HAP-1 (cell line): ENCODE measurements around the gene GLDC.
"Not testable (repeated sequence)": the region's sequence is repeated elsewhere in the genome, so short reads cannot be mapped to it uniquely, and the experiment has no call there.

ENCODE experiments used
- DNase-seq, 2 experiments: peaks; one replicate each; pipeline ENCODE4 v3.0.0-alpha.2; 2016 to 2020; ENCODE audit warnings: low spot score in 2 of 2
- H3K27me3 ChIP-seq: fragments of 250-450 bp; sonication (Bioruptor Pico); 2 replicates; pipeline ENCODE4 v1.5.1; 2020; ENCODE audit warnings: low read depth, mild to moderate bottlenecking, moderate library complexity
- H3K36me3 ChIP-seq: fragments of 250-450 bp; sonication (Bioruptor Pico); replicated peaks from 2 replicates; pipeline ENCODE4 v1.5.1; 2020; ENCODE audit warnings: mild to moderate bottlenecking
- H3K4me1 ChIP-seq: fragments of 250-450 bp; sonication (Bioruptor Pico); 2 replicates; pipeline ENCODE4 v1.5.1; 2020; ENCODE audit warnings: mild to moderate bottlenecking
- H3K4me3 ChIP-seq: fragments of 250-450 bp; sonication (Bioruptor Pico); 2 replicates; pipeline ENCODE4 v1.5.1; 2020; ENCODE audit warnings: mild to moderate bottlenecking, moderate library complexity
- H3K9me3 ChIP-seq: fragments of 250-450 bp; sonication (Bioruptor Pico); 2 replicates; pipeline ENCODE4 v1.5.1; 2020; ENCODE audit warnings: mild to moderate bottlenecking, moderate library complexity
- in situ Hi-C: fragments of 300-500 bp; cut with MboI; formaldehyde crosslinking; loops from 3 replicates; pipeline ENCODE4 v1.14.3; 2020; ENCODE audit warnings: low sequenced_read_pairs, inconsistent platforms, mixed read lengths

Gene GLDC

DNA sequence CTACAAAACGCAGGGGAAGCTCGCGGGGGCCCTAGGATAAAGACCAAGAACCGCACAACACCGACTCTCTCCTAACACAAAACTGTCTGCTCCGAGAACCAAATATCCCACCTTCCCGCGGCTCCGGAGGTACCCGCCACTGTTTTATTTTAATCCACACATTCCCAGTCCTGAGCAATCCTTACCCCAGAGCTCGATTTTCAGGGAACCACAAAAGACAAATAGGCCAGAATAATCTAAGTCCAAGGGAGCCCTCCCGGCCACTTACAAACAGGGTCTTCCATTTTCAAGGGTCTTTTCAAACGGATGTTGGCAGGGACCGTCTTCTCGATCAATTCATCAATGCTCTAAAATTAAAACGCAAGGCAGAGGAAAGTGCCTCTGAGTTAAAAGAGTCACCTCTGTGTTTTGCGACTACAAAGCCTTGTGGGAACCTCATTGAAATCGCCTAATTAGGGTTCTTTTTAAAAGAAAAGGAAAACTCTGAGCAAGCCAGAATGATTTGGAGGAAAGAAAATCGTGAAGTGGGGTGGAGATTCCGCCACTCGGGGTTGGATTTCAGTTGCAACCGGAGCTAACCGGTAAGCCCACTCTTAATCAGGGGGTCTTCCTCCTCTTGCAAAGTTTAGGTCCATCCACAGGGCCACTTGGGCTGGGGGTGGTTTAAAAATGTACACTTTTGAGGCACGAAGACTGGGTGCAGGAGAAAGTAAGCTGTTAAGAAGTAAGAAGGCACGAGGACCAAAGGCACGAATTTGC, 1.0 kb downstream of the GLDC start:
- no peaks in the 10 kb centered on the region for H3K9me3 ChIP-seq
- no peaks in the 10 kb centered on the region for H3K27me3 ChIP-seq
- in situ Hi-C loops = no loop called here
- peaks cover 4% of the 10 kb centered on the region for H3K4me1 ChIP-seq
- no peak for DNase-seq
- no peaks in the 10 kb centered on the region for H3K36me3 ChIP-seq
- no peak overlapping the region for H3K4me3 ChIP-seq

- no peaks in the 10 kb centered on the region for H3K27me3 ChIP-seq
- DNase-seq = no peak
- no peak overlapping the region for H3K4me3 ChIP-seq
- in situ Hi-C loops = no loop called here
- no peaks in the 10 kb centered on the region for H3K4me1 ChIP-seq
- no peaks in the 10 kb centered on the region for H3K36me3 ChIP-seq
- no peaks in the 10 kb centered on the region for H3K9me3 ChIP-seq
These were observed 3.6 kb downstream of the GLDC start for GRCh38 chr9:6641961-6642360.

DNA sequence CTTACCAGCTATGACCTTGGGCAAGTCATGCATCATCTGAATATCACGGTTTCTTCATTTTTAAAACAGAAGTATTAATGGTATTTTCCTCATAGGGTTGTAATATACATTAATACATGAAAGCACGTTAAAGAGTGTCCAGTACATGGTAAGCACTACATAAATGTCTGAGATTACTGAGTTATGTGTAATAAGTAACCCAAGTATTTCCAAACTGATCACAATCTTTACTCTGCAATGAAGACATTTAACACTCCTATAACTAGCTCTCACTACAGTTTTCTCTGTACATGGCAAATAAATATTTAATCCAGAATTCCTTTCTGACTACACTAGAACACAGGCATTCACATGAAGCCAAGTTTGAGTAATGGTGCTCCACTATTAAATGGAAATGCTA, 4.0 kb downstream of the GLDC start:
- H3K27me3 ChIP-seq = no peaks in the 10 kb centered on the region
- no peak overlapping the region for H3K4me3 ChIP-seq
- no peak for DNase-seq
- in situ Hi-C loops = no loop called here
- H3K4me1 ChIP-seq = no peaks in the 10 kb centered on the region
- H3K9me3 ChIP-seq = no peaks in the 10 kb centered on the region
- no peaks in the 10 kb centered on the region for H3K36me3 ChIP-seq

DNA sequence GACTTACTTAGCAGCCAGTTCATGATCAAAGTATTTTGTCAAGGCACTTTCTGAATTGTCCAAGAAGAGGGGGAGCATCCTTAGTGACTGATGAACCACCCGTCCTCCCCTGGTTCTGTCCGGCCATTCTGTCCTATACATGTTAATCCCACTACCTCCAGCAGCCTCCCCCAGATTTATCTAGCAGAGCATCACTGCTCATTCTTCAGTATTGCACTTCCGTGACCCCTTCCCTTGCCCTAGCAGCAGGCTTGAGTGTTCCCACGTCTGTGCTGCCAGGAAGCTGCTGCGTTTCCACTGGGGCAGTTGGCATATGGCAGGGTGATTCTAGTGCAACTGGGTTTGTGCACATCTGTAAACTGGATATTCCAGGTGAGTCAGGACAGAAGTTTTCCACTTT, 4.5 kb downstream of the GLDC start:
- in situ Hi-C loops = no loop called here
- no peaks in the 10 kb centered on the region for H3K4me1 ChIP-seq
- no peak overlapping the region for H3K4me3 ChIP-seq
- H3K27me3 ChIP-seq = no peaks in the 10 kb centered on the region
- no peaks in the 10 kb centered on the region for H3K36me3 ChIP-seq
- H3K9me3 ChIP-seq = no peaks in the 10 kb centered on the region
- no peak for DNase-seq

- no peaks in the 10 kb centered on the region for H3K4me1 ChIP-seq
- no peaks in the 10 kb centered on the region for H3K9me3 ChIP-seq
- DNase-seq = no peak
- H3K36me3 ChIP-seq = no peaks in the 10 kb centered on the region
- H3K4me3 ChIP-seq = no peak overlapping the region
- in situ Hi-C loops = no loop called here
- H3K27me3 ChIP-seq = no peaks in the 10 kb centered on the region
These were observed 5.1 kb downstream of the GLDC start for GRCh38 chr9:6640268-6641051.

- no peak overlapping the region for H3K4me3 ChIP-seq
- in situ Hi-C loops = no loop called here
- H3K9me3 ChIP-seq = no peaks in the 10 kb centered on the region
- no peaks in the 10 kb centered on the region for H3K27me3 ChIP-seq
- no peaks in the 10 kb centered on the region for H3K4me1 ChIP-seq
- no peak for DNase-seq
- H3K36me3 ChIP-seq = no peaks in the 10 kb centered on the region
These were observed 5.9 kb downstream of the GLDC start for GRCh38 chr9:6639622-6640021.

- Histone ChIP-seq H3K9me3 (no peaks in the 10 kb centered on the region), H3K36me3 (no peaks in the 10 kb centered on the region), H3K4me3 (no peak overlapping the region), H3K4me1 (no peaks in the 10 kb centered on the region), H3K27me3 (no peaks in the 10 kb centered on the region)
- in situ Hi-C loops = no loop called here
- DNase-seq = no peak
These were observed 11.1 kb downstream of the GLDC start for GRCh38 chr9:6634444-6634843.

DNA sequence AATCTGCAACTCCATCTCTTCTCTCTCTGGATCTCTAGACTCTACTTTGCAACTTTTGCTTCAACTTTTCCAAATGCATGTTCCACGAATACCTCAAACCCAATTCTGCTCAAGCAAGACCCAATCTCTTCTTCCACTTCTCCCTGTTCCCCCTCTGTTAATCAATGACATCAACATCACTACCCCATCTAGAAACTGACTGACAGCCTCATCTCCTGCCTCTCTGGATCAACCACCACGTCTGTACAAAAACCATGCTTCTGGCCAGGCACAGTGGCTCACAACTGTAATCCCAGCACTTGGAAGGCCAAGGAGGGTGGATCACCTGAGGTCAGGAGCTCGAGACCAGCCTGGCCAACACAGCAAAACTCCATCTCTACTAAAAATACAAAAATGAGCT, 12.2 kb downstream of the GLDC start:
- DNase-seq = no peak
- Histone ChIP-seq H3K4me3 (no peak overlapping the region), H3K4me1 (no peaks in the 10 kb centered on the region), H3K36me3 (no peaks in the 10 kb centered on the region), H3K9me3 (no peaks in the 10 kb centered on the region), H3K27me3 (no peaks in the 10 kb centered on the region)
- in situ Hi-C loops = no loop called here

DNA sequence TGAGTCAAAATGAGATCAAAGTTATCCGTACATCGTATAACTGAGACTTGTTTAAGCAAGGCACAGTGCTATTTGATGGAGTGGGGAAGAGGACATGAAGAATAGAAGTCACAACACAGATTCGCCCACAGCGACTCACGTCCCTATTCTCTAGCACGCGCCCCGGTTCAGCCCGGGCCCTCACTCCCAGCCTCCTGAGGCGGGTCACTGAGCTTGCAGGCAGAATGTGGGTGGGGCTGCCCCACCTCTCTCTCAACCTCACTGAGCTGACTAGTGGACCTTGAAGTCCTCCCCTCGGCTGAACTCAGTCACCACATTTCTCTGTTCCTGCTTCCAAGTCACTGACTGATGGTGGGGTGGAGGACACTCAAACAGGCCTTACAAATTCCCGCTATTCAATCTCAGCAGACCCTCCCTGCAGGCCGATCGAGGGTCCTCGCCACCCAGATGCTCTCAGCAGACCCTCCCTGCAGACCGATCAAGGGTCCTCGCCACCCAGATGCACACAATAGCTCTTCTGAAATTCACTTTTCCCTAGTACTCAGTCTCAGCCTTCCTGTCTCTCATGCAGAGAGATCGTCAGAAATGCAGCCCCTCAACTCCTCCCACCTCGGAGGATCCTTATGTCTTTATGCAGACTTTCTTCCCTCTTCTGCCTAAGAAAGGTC, 12.9 kb downstream of the GLDC start:
- DNase-seq = no peak
- Histone ChIP-seq H3K9me3 (no peaks in the 10 kb centered on the region), H3K27me3 (no peaks in the 10 kb centered on the region; the same call in 1 of the 2 replicates), H3K36me3 (no peaks in the 10 kb centered on the region), H3K4me1 (no peaks in the 10 kb centered on the region), H3K4me3 (no peak overlapping the region)
- in situ Hi-C loops = no loop called here

- H3K27me3 ChIP-seq = no peaks in the 10 kb centered on the region; the same call in 1 of the 2 replicates
- H3K4me1 ChIP-seq = no peaks in the 10 kb centered on the region
- no peaks in the 10 kb centered on the region for H3K9me3 ChIP-seq
- no peak overlapping the region for H3K4me3 ChIP-seq
- in situ Hi-C loops = no loop called here
- no peak for DNase-seq
- H3K36me3 ChIP-seq = no peaks in the 10 kb centered on the region
These were observed 14.4 kb downstream of the GLDC start for GRCh38 chr9:6631207-6631512.

DNA sequence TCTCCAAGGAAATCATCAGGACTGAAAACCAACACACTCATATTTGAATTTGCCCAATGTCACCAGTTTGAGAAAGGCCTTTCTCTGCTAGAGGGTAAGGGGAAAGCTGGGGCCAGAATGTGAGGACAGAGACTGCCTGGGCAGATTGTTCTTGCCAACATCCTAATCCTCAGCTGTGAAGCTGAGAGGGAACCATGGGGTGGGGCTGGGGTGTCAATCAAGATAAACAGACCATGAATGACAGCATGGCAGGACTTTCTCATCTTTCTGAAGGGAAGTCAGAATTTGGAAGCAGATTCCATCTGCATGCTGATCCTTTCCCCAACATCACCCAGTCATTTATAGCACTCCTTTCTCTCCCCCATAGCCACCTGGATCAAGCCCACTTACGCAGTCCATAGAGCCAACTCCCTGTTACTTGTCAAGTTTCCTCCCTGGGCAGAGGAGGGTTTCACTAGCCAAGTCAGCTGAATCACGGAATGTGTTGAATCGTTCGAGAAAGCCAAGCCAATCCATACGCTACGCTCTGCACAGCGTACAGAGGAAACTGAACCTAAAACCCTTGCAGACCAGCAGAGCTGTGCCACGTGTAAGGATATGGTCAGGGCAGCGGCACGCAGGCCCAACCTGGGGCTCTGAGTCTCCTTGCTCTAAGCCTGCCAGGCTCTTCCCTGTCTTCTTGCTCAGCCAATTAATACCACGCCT, 14.9 kb downstream of the GLDC start:
- Histone ChIP-seq H3K27me3 (no peaks in the 10 kb centered on the region; the same call in 1 of the 2 replicates), H3K36me3 (no peaks in the 10 kb centered on the region), H3K4me1 (no peaks in the 10 kb centered on the region), H3K4me3 (no peak overlapping the region), H3K9me3 (no peaks in the 10 kb centered on the region)
- in situ Hi-C loops = no loop called here
- no peak for DNase-seq

DNA sequence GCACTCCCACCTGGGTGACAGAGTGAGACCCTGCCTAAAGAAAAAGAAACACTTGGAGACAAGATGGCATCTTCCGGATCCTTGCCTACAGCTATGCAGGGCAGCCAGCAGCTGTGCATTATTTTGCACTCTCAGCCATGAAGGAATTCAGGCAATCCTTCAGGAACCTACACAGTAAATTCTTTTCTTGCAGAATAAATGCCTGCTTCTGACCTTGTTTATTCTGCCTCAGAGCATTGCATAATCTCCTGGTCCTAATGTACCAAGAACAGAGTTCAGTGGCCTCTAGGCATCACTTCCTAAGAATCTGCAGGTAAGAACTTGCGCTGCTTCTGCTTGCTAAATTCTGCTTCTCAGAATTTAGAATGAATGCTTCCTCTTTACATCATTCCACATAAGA, 16.8 kb downstream of the GLDC start:
- in situ Hi-C loops = no loop called here
- Histone ChIP-seq H3K27me3 (no peaks in the 10 kb centered on the region; the same call in 1 of the 2 replicates), H3K4me1 (no peaks in the 10 kb centered on the region), H3K36me3 (no peaks in the 10 kb centered on the region), H3K4me3 (no peak overlapping the region), H3K9me3 (no peaks in the 10 kb centered on the region)
- DNase-seq = no peak

- Histone ChIP-seq H3K36me3 (no peaks in the 10 kb centered on the region), H3K27me3 (no peaks in the 10 kb centered on the region; the same call in 1 of the 2 replicates), H3K4me1 (no peaks in the 10 kb centered on the region), H3K9me3 (no peaks in the 10 kb centered on the region), H3K4me3 (no peak overlapping the region)
- no peak for DNase-seq
- in situ Hi-C loops = no loop called here
These were observed 20.2 kb downstream of the GLDC start for GRCh38 chr9:6625363-6625762.

DNA sequence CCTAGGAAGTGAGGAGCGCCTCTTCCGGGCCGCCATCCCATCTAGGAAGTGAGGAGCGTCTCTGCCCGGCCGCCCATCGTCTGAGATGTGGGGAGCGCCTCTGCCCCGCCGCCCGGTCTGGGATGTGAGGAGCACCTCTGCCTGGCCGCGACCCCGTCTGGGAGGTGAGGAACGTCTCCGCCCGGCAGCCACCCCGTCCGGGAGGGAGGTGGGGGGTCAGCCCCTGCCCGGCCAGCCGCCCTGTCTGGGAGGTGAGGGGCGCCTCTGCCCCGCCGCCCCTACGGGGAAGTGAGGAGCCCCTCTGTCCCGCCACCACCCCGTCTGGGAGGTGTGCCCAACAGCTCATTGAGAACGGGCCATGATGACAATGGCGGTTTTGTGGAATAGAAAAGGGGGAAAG, 22.7 kb downstream of the GLDC start:
- H3K36me3 ChIP-seq, H3K4me1 ChIP-seq, H3K9me3 ChIP-seq, H3K27me3 ChIP-seq, H3K4me3 ChIP-seq, in situ Hi-C loops, DNase-seq: not testable (repeated sequence)
